ENCODE measurements around the gene AP3S1.

GRCh38 chr5:115850744-115851416 is 9.1 kb downstream of the AP3S1 start:
- no peak for TF ChIP-seq CTCF (IDR thresholded peaks at IDR 0.05)
- no peak for TF ChIP-seq POLR2A (IDR thresholded peaks at IDR 0.05)
